ENCODE results near the gene DNAH10.
"Not testable (repeated sequence)": the region's sequence is repeated elsewhere in the genome, so short reads cannot be mapped to it uniquely, and the experiment has no call there.

The DNAH10 gene

GRCh38 chr12:123907726-123908476 lies 145.8 kb downstream of the DNAH10 start:
- no peak for DNase-seq (ENCODE audit: low read depth, low spot score)

- no peak for DNase-seq (ENCODE audit: low read depth, low spot score)
Measured at GRCh38 chr12:123908884-123909725, 147.0 kb downstream of the DNAH10 start.

GRCh38 chr12:123910057-123910456 lies 148.0 kb downstream of the DNAH10 start:
- no peak for DNase-seq (ENCODE audit: low read depth, low spot score)

GRCh38 chr12:123910761-123911193 lies 148.7 kb downstream of the DNAH10 start:
- DNase-seq (ENCODE audit: low read depth, low spot score) = no peak

- not testable (repeated sequence) for DNase-seq (ENCODE audit: low read depth, low spot score)
Measured at GRCh38 chr12:123911672-123912409, 149.7 kb downstream of the DNAH10 start.

- DNase-seq (ENCODE audit: low read depth, low spot score) = no peak
Measured at GRCh38 chr12:123912415-123913380, 150.6 kb downstream of the DNAH10 start.

GRCh38 chr12:123914726-123915333 lies 152.7 kb downstream of the DNAH10 start:
- no peak for DNase-seq (ENCODE audit: low read depth, low spot score)

GRCh38 chr12:123916729-123917128 lies 154.6 kb downstream of the DNAH10 start:
- no peak for DNase-seq (ENCODE audit: low read depth, low spot score)

GRCh38 chr12:123917337-123917850 lies 155.3 kb downstream of the DNAH10 start:
- no peak for DNase-seq (ENCODE audit: low read depth, low spot score)

- no peak for DNase-seq (ENCODE audit: low read depth, low spot score)
Measured at GRCh38 chr12:123919980-123920360, 157.9 kb downstream of the DNAH10 start.

GRCh38 chr12:123923038-123923437 lies 160.9 kb downstream of the DNAH10 start:
- DNase-seq (ENCODE audit: low read depth, low spot score) = no peak

- no peak for DNase-seq (ENCODE audit: low read depth, low spot score)
Measured at GRCh38 chr12:123923927-123924326, 161.8 kb downstream of the DNAH10 start.

- no peak for DNase-seq (ENCODE audit: low read depth, low spot score)
Measured at GRCh38 chr12:123924539-123924938, 162.4 kb downstream of the DNAH10 start.

- DNase-seq (ENCODE audit: low read depth, low spot score) = no peak
Measured at GRCh38 chr12:123928274-123928865, 166.3 kb downstream of the DNAH10 start.

- DNase-seq (ENCODE audit: low read depth, low spot score) = no peak
Measured at GRCh38 chr12:123928897-123929296, 166.8 kb downstream of the DNAH10 start.

- DNase-seq (ENCODE audit: low read depth, low spot score) = no peak
Measured at GRCh38 chr12:123929946-123930583, 168.0 kb downstream of the DNAH10 start.

- DNase-seq (ENCODE audit: low read depth, low spot score) = no peak
Measured at GRCh38 chr12:123931686-123932321, 169.7 kb downstream of the DNAH10 start.

GRCh38 chr12:123933214-123933613 lies 171.1 kb downstream of the DNAH10 start:
- DNase-seq (ENCODE audit: low read depth, low spot score) = no peak

Data from iPS DF 19.7 (cell line).